Left ventricle myocardium superior (tissue), 1 donor: ENCODE measurements around the gene TRPM4. TPM values are rescaled to one million over a fixed set of nuclear protein-coding genes. Genes with fewer than 3 reads are reported as not detected.
"Not testable (repeated sequence)": the region's sequence is repeated elsewhere in the genome, so short reads cannot be mapped to it uniquely, and the experiment has no call there.

Experiments
- ATAC-seq: fragments of 200-7000 bp; cut with Tn5 transposase; one replicate; pipeline ENCODE4 v1.9.1; 2020; ENCODE audit warnings: mild to moderate bottlenecking, moderate library complexity
- DNase-seq: peaks from one replicate; pipeline ENCODE4 v3.0.0-alpha.2; 2020
- intact Hi-C: fragments of 100-400 bp; cut with micrococcal nuclease; formaldehyde crosslinking; loops from one replicate; pipeline ENCODE4 v1.11.0; 2022
- long read RNA-seq: library from polyadenylated mRNA; unstranded; transcript quantifications from one replicate; pipeline ENCODE4 v2.0.0, GENCODE V29; 2021
- total RNA-seq: library from RNA; stranded (reverse); fragmentation: NEBNext Ultra II Directional; extraction: Animal tissue kit (Norgen Biotek cat#: 25700); gene quantifications from one replicate; pipeline ENCODE4 v1.2.1, GENCODE V29; 2021
- donor health status: DM: no; HTN: yes; CAD: no; lungs with severe emphysema.

Gene TRPM4
- 26.6 TPM for total RNA-seq
- long read RNA-seq, full-length matches to known transcripts, result 8 of 35 reads
- long read RNA-seq, partial matches to known transcripts, result 25 of 35 reads
- long read RNA-seq, other reads (novel, unspliced or antisense), result 2 of 35 reads

DNA sequence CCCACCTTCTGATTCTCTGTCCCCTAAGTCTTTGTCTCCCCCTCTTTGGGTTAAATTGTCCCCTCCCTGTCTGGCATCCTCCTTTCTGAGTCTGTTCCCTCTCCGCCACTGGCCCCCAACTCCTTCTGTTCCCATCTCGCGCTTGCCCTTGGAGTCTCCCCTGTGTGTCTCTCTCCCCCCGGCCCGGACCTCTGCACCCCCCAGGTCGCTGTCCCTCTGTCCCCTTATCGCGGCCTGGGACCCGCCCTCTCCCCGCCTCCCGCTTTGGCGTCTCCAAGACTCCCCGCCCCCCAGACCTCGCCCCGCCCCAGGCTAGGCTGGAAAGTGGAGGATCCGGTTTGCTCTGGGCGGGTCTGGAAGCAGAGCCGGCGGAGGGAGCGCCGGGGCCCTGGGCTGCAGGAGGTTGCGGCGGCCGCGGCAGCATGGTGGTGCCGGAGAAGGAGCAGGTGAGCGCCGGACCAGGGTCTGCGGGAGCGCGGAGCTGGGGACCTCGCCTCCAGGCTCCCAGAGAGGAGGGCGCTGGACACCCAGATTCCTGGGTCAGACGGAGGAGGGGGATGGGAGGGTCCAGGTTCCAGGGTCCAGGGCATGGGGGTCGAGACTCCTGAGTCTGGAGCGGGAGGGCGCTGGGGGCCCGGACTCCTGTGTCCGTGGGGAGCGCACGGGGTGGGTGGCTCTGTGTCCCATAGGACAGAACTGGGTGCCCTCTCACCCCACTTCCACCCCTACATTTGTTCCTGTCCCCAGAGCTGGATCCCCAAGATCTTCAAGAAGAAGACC lies at the start of gene TRPM4:
Gene TRPM4 (plus strand): TSS at position 348 of the 780 bp plus-strand sequence. CDS start 75 bp downstream, at position 423.
- intact Hi-C loops, result no loop called here
- peak; percentile 98 for DNase-seq
- ATAC-seq, result peak; percentile 77

DNA sequence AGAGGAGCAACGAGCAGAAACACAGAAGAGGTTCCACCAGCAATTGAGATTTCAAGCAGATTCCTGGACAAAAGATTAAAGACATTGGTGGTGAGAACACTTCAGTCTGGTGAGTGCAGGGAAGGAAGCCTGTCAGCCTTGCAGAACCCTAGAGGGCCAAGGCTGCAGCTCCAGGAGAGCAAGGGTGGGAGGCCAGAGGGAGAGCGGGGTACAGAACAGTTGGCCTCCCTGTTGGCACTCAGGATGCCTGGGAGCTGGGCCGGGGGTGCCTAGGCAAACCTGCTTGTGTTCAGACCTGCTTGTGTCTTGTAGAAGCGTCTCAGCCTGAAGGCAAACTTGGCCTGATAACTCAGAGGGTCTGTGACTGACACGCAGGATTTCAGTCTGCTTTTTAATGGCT lies 48.5 kb upstream of the TRPM4 start:
- no peak for ATAC-seq
- intact Hi-C loops, result no loop called here
- no peak for DNase-seq

DNA sequence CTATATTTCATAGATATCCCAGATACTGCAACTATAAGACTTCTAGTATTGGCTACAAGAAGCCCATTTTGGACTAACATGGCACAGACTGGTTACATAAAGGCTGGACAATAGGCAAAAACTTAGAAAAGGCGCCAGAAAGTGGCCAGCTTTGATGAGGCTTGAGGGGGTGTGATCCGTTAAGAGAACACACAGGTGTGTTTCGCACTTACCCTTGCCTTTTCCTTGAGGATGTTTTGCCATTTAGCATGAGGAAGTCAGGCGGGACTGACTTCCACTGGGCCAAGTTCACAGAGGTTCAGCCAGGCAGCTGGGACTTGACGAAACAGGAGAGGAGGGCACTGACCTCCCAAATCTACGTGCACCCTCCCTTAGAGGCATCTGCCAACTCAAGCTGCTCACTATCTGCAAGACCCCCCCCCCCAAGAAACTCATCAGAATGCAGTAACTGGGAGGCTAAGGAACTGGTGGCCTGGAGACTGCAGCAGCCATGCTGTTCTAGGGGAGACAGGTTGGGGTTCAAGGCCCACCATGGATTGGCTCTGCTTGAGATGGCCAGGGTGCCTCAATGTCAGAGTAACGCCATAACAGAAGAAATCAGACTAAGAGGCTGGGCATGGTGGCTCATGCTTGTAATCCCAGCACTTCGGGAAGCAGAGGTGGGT lies 47.9 kb upstream of the TRPM4 start:
- intact Hi-C loops, result no loop called here
- ATAC-seq (no peak), DNase-seq (no peak)

DNA sequence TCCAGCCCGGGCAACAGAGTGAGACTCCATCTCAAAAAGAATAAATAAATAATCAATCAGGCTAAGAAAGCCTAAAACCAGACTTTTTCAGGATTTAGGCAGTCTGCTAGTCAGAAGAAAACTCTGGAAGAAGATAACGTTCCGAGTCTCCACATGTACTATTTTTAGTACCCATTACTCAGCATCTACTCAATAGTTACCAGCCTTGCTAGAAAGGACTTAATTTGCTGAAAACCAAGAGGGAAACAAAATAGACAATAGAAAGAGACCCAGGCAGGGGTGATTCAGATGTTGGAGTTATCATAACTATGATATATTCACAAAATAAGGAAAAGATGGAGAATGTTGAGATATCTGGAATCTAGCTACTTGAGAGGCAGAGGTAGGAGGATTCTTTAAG lies 47.0 kb upstream of the TRPM4 start:
- ATAC-seq (no peak), DNase-seq (no peak)
- intact Hi-C loops, result no loop called here

DNA sequence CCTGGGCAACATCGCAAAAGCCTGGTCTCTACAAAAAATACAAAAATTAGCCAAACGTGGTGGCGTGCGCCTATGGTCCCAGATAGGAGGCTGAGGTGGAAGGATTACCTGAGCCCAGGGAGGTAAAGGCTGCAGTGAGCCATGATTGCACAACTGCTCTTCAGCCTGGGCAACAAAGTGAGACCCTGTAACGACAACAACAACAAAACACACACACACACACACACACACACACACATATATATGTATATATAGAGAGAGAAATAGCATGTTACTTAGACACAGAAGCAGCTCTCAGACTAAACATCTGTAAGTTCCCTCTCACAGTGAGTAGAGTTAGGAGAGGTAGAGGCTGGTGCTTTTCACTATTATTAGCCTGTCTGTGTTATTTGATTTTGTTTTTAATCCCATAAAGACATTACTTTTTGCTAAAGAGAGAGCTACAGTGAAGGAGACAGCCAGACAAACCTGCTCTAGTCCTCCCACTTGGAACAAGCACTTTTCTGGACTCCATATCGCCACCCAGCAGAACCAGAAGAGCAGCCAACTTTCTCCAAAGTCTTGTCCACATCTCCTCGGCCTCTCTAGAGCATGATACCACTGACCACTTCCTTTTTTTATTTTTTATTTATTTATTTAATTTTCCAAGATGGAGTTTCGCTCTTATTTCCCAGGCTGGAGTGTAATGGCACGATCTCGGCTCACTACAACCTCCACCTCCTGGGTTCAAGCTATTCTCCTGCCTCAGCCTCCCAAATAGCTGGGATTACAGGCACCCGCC lies 46.2 kb upstream of the TRPM4 start:
- no peak for DNase-seq
- intact Hi-C loops, result no loop called here
- no peak for ATAC-seq

DNA sequence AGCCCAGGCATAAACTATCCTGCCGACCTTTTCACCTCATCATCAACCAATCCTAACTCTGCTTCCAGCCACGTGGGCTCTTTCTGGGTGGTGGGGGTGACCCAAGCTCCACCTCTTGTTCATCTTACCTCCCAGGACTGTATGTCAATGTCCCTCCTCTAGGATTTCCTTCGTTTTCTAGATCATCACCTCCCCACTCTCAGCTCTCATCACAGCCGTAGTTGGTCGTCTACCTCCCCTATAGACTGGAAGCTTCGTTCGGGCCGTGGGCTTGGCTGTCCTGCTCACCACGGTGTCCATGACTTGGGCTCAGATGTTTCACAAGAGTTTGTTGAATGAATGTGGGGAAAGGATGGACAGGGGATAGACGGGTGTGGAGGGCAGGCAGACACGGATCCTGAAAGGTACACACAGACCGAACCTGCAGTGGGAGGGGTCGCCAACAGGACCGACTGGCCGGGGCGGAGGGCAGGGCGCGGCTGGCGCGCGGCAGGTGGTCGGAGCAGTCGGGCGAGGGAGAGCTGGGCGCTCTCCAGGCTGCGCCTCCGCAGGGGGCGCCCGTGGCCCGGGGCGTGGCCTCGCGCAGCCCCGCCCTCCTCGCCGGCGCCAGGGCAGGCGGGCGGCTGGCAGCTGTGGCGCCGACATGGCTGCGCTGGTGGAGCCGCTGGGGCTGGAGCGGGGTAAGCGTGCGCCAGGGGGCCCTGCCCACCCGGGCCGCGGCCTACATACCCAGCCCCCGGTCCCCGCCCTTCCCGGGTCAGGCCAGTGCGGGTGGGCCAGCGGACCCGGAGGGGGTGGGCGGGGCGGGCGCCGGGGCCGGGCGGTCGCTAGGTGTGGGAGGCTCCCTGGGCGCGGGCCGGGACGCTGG lies 43.6 kb upstream of the TRPM4 start, which contains the start of gene LIN7B:
Gene LIN7B (plus strand): TSS at position 609 of the 868 bp plus-strand sequence. CDS start 35 bp downstream, at position 644.
- intact Hi-C loops, result no loop called here
- peak; percentile 61 for ATAC-seq
- DNase-seq, result peak; percentile 85

DNA sequence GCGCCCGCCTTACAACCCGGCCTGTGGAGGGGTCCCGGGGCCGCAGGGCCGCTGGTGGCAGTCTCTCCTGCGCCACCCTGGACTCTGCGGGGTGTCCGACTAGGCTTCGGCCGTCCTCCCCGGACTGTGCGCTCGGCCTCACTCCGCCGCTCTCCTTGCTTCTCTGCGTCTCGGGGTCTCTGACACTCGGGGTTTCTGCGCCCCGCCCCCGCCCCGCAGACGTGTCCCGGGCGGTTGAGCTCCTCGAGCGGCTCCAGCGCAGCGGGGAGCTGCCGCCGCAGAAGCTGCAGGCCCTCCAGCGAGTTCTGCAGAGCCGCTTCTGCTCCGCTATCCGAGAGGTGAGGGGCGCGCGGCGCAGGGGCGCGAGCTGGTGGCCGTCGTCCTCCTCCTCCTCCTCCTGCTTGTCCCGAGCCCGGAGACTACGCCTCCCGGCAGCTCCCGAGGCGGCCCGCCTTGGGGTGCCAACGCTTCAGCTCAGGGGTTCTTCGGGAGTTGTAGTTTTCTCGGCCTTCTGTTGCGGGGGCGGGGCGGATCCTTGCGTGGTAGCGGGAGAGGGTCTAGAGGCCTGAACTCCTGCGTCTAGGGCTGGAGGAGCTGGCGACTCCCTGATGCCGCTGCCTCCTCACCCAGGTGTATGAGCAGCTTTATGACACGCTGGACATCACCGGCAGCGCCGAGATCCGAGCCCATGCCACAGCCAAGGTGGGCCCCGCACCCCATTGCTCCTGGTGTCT lies 42.8 kb upstream of the TRPM4 start:
- DNase-seq (peak; percentile 81), ATAC-seq (peak; percentile 23)
- intact Hi-C loops, result no loop called here

DNA sequence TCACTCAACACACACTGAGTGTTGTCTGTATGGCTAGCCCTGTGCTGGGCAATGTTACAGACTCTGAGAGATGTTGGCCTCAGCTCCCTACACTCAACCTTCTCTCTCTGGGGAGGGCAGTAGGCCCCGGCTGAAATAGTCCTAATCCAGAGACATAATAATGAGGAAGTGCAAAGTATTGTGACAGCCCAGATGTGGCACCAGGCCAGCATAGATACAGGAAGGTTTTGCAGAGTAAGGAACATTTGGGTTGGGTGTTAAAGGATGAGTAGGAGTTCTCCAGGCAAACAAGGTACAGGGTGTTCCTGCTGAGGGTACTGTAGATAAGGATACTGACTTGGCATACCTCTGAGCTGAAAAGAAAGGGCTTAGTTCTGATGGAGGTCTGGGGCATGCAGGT lies 41.0 kb upstream of the TRPM4 start:
- no peak for ATAC-seq
- DNase-seq, result peak; percentile 69
- intact Hi-C loops, result no loop called here

DNA sequence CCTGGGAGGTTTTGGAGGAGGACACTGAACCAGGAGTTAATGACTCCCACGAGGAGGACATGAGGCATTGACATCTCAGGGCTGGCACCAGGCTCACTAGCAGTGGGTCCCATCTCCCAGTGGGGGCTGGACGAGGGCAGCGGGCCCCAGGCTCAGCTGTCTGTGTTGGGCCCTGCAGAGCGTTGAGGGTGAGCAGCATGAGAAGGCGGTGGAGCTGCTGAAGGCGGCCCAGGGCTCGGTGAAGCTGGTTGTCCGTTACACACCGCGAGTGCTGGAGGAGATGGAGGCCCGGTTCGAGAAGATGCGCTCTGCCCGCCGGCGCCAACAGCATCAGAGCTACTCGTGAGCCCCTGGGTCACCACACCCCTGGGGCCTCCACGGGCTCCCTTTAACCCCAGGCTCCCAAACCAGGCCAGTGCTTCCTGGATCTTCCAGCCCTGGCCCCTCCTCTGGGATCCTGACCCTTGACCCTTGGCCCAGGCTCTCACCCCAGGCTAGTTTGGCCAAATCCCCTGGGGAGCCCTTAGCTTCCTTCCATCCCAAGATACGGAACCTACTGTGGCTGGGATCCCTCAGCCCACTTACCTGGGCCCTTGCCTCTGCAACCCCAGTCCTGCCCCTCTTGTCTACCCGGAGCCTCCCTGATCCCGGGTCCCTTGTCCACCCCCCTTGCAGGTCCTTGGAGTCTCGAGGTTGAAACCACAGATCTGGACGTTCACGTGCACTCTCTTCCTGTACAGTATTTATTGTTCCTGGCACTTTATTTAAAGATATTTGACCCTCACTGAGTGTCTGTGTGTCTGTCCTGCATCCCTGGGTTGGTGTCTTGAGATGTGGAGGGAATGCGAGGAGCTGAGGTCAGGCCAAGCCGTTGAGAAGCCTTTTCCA lies 39.7 kb upstream of the TRPM4 start:
- ATAC-seq (no peak), DNase-seq (peak; percentile 50)
- intact Hi-C loops, result no loop called here

DNA sequence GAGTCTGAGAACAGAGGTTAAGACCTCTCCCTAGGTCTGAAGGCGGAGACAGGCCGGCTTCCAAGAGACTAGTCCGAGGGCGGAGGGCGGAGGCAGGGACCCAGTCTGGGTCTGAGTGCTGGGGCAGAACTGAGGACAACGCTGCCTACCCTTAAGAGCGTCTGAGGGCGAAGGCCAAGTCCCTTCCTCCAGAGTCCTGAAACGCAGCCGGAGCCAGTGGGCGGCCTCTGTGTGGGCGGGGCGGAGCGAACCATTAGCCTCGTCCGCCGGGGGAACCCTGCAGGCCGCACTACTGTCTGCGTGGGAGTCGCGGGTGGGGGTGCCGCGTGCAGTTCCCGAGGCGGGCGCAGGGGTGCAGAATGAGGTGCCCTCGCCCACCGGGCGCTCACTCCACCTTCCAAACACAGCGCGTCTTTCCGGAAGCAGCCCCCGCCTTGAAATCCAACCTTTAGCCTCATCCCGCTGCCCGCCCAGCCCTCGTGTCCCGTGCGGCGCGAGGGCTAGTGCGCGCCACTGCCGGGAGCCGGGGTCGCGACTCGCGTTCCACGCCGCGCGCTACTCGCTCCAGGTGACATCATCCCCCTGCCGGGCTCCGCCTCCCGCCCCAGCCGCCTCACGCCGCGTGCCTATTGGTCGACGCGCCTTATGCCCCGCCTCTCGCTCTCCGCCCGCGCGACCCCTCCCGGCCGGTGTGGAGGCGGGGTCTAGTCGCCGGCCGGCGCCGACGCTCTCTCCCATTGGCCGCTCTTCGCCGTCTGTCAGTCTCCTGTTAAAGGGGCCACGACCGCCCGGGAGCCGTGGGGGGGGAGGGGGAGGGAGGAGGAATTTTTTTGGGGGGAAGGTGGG lies 38.8 kb upstream of the TRPM4 start, which contains the start of gene C19orf73:
Gene C19orf73 (minus strand): TSS at position 579 of the 846 bp plus-strand sequence. CDS start 121 bp downstream, at position 458.
- peak; percentile 91 for ATAC-seq
- peak; percentile 97 for DNase-seq
- intact Hi-C loops, result no loop called here

DNA sequence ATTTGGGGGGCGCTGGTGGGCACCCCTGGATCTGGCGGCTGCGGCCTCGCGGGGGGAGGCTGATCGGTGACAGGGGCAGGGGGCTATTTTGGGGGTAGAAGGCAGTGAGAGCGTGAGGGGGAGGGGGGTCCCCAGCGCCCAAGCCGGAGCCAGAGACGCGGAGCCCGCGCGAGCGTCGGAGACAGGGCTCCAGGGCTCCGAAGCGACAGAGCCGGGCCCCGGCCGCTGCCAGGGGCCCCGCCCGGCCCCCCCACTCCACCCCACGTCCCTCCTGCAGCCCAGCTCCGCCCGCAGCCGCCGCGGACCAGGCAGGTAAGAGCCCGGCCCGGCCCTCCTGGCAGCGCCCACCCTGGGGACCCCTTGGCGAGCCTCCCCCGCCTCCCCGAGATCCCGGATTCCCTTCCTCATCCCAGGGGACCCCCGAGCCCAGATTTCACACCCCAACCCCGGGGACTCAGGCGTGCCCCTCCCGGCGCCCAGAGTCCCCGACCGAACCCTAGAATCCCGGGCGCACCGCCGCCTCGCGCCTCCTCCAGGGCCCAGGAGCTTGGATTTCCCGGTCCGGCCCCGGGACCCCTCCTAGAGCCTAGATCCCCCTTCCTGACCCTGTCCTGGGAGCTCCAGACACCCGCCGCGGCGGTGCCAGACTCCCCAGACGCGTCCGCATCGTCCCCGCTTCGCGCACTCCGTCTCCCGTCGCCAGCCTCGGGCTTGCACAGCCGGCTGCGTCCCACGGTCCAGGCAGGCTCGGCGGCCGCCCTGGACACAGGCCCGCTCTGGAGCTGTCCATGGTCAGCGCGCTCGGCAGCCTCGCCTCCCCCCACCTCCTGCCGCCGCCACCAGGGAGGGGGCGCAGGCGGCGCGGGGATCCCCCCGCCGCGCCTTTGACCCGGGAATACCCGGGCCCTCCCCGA lies 37.9 kb upstream of the TRPM4 start, which contains the start of gene PPFIA3:
Gene PPFIA3 (plus strand): TSS at position 134 of the 914 bp plus-strand sequence. CDS start 8,330 bp downstream, outside the sequence.
- ATAC-seq (peak; percentile 64), DNase-seq (peak; percentile 85)
- intact Hi-C loops, result no loop called here

DNA sequence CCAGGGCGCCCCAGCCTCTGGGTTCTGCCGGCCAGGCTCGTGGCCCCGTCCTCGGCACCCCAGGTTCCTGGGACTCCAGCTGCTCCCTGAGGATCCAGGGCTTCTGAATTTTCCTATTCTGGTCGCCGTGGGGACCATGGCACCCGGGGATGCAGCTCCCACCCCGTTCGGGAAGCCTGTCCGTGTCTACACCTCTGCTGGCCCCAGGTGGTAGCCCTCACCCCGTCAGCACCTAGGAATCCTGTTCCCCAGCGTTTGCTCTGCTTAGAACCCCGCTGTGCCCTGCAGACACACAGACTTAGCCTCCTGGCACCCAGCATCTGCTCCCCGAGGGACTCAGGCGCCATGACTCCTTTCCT lies 37.3 kb upstream of the TRPM4 start:
- DNase-seq, result no peak
- ATAC-seq, result no peak
- intact Hi-C loops, result no loop called here

DNA sequence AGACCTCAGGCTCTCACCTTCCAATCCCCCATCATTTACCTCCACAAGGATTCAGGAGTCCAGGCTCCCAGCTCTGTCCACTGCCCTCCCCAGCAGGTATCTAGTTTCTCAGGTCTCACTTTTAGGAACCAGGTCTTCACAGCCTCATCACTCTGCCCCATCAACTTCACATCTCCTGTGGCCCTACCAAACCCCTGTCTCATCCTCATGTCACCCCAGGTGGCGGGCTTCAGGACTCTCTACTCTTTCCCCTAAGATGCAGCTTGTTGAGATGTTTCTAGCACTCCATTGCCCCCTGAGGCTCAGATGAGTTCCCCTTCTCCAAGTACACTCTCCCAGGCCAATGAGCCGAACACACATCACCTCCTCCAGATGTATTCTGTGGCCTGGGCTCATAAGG lies 36.7 kb upstream of the TRPM4 start:
- ATAC-seq (no peak), DNase-seq (no peak)
- intact Hi-C loops, result no loop called here

DNA sequence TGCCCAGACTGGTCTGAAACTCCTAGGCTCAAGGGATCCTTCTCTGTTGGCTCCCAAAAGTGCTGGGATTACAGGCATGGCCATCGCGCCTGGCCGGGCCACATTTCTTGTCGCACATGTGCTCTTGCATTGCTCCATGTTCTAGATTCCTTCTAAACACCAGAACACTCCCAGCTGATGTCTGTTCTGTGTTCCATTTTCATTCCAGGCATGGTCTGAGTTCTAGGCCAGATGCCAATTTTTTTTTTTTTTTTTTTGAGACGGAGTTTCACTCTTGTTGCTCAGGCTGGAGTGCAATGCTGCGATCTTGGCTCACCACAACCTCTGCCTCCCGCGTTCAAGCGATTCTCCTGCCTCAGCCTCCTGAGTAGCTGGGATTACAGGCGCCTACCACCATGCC lies 35.8 kb upstream of the TRPM4 start:
- DNase-seq, intact Hi-C loops, ATAC-seq: not testable (repeated sequence)

DNA sequence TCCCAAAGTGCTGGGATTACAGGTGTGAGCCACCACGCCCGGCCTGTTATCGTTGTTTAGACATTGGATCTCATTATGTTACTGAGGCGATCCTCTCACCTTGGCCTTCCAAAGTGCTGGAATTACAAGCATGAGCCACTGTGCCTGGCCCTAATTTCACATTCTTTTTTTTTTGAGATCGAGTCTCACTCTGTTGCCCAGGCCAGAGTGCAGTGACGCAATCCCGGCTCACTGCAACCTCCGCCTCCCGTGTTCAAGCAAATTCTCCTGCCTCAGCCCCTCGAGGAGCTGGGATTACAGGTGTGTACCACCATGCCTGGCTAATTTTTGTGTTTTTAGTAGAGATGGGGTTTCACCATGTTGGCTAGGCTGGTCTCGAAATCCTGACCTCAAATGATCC lies 34.3 kb upstream of the TRPM4 start:
- intact Hi-C loops, DNase-seq, ATAC-seq: not testable (repeated sequence)
